ENCODE measurements around the gene CD33.

Gene CD33

GRCh38 chr19:51195616-51196015 lies 29.3 kb upstream of the CD33 start:
- Histone ChIP-seq H3K79me2 (ENCODE audit: insufficient read depth, low read length) (no peaks in the 10 kb centered on the region), H2AFZ (ENCODE audit: low read length) (no peak overlapping the region), H3F3A (ENCODE audit: low read depth) (no peaks in the 10 kb centered on the region), H3K27me3 (ENCODE audit: insufficient read depth, low read length, poor library complexity, severe bottlenecking) (no peaks in the 10 kb centered on the region), H4K20me1 (ENCODE audit: insufficient read depth, low read length, poor library complexity, severe bottlenecking) (no peaks in the 10 kb centered on the region), H3K9me3 (ENCODE audit: insufficient read depth, low read depth, low read length) (no peaks in the 10 kb centered on the region), H3K4me1 (ENCODE audit: insufficient read depth, low read length, poor library complexity, severe bottlenecking) (no peaks in the 10 kb centered on the region), H3K36me3 (ENCODE audit: insufficient read depth, low read length) (no peaks in the 10 kb centered on the region), H3K9me2 (replicated peaks; ENCODE audit: low read depth, low read length) (no peaks in the 10 kb centered on the region), H3K4me3 (ENCODE audit: low read length, poor library complexity, severe bottlenecking) (no peak overlapping the region), H3K4me2 (ENCODE audit: low read depth, low read length, poor library complexity, severe bottlenecking) (no peak overlapping the region), H3K9ac (ENCODE audit: low read depth, low read length, poor library complexity, severe bottlenecking) (no peak overlapping the region)
- no peak for TF ChIP-seq EZH2phosphoT487 (IDR thresholded peaks at IDR 0.05; ENCODE audit: borderline replicate concordance)
- TF ChIP-seq CTCF (conservative IDR thresholded peaks at IDR 0.05; ENCODE audit: low read length) = no peak

- no peaks in the 10 kb centered on the region for H3K9me2 ChIP-seq (replicated peaks; ENCODE audit: low read depth, low read length)
- no peaks in the 10 kb centered on the region for H3K9me3 ChIP-seq (ENCODE audit: insufficient read depth, low read depth, low read length)
- no peaks in the 10 kb centered on the region for H3K27me3 ChIP-seq (ENCODE audit: insufficient read depth, low read length, poor library complexity, severe bottlenecking)
Measured at GRCh38 chr19:51196181-51196580, 28.7 kb upstream of the CD33 start.

GRCh38 chr19:51198641-51199040 lies 26.2 kb upstream of the CD33 start:
- H3K79me2 ChIP-seq (ENCODE audit: insufficient read depth, low read length) = no peaks in the 10 kb centered on the region

More at GRCh38 chr19:51196181-51196580, 28.7 kb upstream of the CD33 start:
- no peak overlapping the region for H3K9ac ChIP-seq (ENCODE audit: low read depth, low read length, poor library complexity, severe bottlenecking)
- H2AFZ ChIP-seq (ENCODE audit: low read length) = no peak overlapping the region
- H3K4me3 ChIP-seq (ENCODE audit: low read length, poor library complexity, severe bottlenecking) = no peak overlapping the region
- H4K20me1 ChIP-seq (ENCODE audit: insufficient read depth, low read length, poor library complexity, severe bottlenecking) = no peaks in the 10 kb centered on the region
- H3F3A ChIP-seq (ENCODE audit: low read depth) = no peaks in the 10 kb centered on the region
- H3K79me2 ChIP-seq (ENCODE audit: insufficient read depth, low read length) = no peaks in the 10 kb centered on the region
- TF ChIP-seq EZH2phosphoT487 (IDR thresholded peaks at IDR 0.05; ENCODE audit: borderline replicate concordance) (no peak), CTCF (conservative IDR thresholded peaks at IDR 0.05; ENCODE audit: low read length) (no peak)
- H3K36me3 ChIP-seq (ENCODE audit: insufficient read depth, low read length) = no peaks in the 10 kb centered on the region
- H3K4me1 ChIP-seq (ENCODE audit: insufficient read depth, low read length, poor library complexity, severe bottlenecking) = no peaks in the 10 kb centered on the region
- H3K4me2 ChIP-seq (ENCODE audit: low read depth, low read length, poor library complexity, severe bottlenecking) = no peak overlapping the region

More at GRCh38 chr19:51198641-51199040, 26.2 kb upstream of the CD33 start:
- Histone ChIP-seq H3K36me3 (ENCODE audit: insufficient read depth, low read length) (no peaks in the 10 kb centered on the region), H3K4me3 (ENCODE audit: low read length, poor library complexity, severe bottlenecking) (no peak overlapping the region), H3K4me2 (ENCODE audit: low read depth, low read length, poor library complexity, severe bottlenecking) (no peak overlapping the region), H3K9me3 (ENCODE audit: insufficient read depth, low read depth, low read length) (no peaks in the 10 kb centered on the region), H3K9me2 (replicated peaks; ENCODE audit: low read depth, low read length) (no peaks in the 10 kb centered on the region), H3F3A (ENCODE audit: low read depth) (no peaks in the 10 kb centered on the region), H3K9ac (ENCODE audit: low read depth, low read length, poor library complexity, severe bottlenecking) (no peak overlapping the region), H2AFZ (ENCODE audit: low read length) (no peak overlapping the region), H4K20me1 (ENCODE audit: insufficient read depth, low read length, poor library complexity, severe bottlenecking) (no peaks in the 10 kb centered on the region), H3K27me3 (ENCODE audit: insufficient read depth, low read length, poor library complexity, severe bottlenecking) (no peaks in the 10 kb centered on the region), H3K4me1 (ENCODE audit: insufficient read depth, low read length, poor library complexity, severe bottlenecking) (no peaks in the 10 kb centered on the region)
- no peak for TF ChIP-seq CTCF (conservative IDR thresholded peaks at IDR 0.05; ENCODE audit: low read length)
- TF ChIP-seq EZH2phosphoT487 (IDR thresholded peaks at IDR 0.05; ENCODE audit: borderline replicate concordance) = no peak
